ENCODE measurements around the gene BEX1. TPM values are rescaled to one million over a fixed set of nuclear protein-coding genes. Genes with fewer than 3 reads are reported as not detected.
A peak's percentile ranks its signal among the peaks of the same experiment; 100 is the strongest.
"Not testable (repeated sequence)": the region's sequence is repeated elsewhere in the genome, so short reads cannot be mapped to it uniquely, and the experiment has no call there.

The BEX1 gene
- 1 to 10 TPM in 2 of 4 donors, under 1 TPM in 1, not detected in 1; 0.69 to 2.2 (median 1.4) TPM for total RNA-seq

DNA sequence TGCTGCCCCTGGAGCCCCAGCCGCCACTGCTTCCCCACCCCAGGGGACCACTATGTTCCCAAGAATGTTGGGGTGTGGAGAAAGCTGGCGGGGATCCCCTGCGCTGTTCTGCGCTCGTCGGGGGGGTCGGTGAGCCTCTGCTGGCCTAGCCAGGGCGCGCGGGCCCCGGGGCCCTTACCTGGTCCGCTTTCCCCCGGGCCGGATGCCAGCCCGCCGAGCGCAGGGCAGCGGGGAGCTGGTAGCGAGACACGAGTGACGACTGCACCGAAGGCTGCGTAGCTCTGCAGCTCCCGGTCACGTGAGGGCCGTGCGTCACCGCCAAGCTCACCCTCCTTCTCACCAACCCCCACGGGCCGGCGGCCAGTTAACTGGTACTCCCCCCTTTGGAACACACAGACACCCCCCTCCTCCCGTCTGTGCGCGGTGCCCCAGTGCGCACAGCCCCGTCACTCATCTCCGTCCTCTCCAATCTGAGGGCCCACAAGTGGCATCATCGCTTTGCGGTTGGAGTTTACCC, at the start of gene BEX1:
BEX1 (minus strand) TSS at position 254 of the 517 bp plus-strand sequence. CDS start 897 bp downstream, outside the sequence.
- peak; percentile 44 for ATAC-seq (ENCODE audit: low FRiP score)
- no peak for TF ChIP-seq CTCF (IDR thresholded peaks at IDR 0.05)
- no peak for DNase-seq (ENCODE audit: low spot score)

DNA sequence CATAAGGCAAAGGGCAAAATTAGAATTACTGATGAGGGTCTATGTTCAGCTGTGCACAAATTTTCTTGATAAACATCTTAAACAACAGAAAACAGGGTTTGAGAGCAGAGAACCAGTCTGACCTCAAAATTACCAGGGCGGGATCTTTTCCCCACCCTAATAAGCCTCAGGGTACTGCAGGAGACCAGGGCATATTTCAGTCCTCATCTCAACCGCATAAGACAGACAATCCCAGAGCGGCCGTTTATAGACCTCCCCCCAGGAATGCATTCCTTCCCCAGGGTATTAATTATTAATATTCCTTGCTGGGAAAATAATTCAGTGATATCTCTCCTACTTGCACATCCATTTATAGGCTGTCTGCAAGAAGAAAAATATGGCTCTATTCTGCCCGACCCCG, 45.5 kb upstream of the BEX1 start:
- ATAC-seq (ENCODE audit: low FRiP score); DNase-seq (ENCODE audit: low spot score): not testable (repeated sequence)

DNA sequence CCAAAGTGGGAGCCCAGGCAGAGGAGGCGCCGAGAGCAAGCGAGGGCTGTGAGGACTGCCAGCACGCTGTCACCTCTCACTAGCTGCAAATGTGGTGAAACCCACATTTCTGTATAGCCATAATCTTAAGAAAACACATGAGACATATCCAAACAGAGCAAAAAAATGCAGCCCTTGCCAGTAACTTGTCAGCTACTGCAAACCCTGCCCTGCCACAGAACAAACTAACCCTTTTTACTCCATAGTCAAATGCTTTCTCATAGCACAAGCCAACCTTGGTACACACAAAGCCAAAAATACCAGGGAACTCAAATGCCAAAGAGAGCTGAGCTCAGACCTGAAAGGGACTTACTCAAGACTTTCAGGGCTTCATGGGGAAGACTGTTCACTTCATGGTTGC, 43.9 kb upstream of the BEX1 start:
- DNase-seq (ENCODE audit: low spot score) (no peak), ATAC-seq (ENCODE audit: low FRiP score) (no peak)
- TF ChIP-seq CTCF (IDR thresholded peaks at IDR 0.05): no peak

- DNase-seq (ENCODE audit: low spot score); ATAC-seq (ENCODE audit: low FRiP score): not testable (repeated sequence)
These were observed 43.3 kb upstream of the BEX1 start for GRCh38 chrX:103107227-103107737.

GRCh38 chrX:103104370-103104769, 40.4 kb upstream of the BEX1 start:
- not testable (repeated sequence) for DNase-seq (ENCODE audit: low spot score); ATAC-seq (ENCODE audit: low FRiP score)

- DNase-seq (ENCODE audit: low spot score); ATAC-seq (ENCODE audit: low FRiP score): not testable (repeated sequence)
These were observed 39.9 kb upstream of the BEX1 start for GRCh38 chrX:103103866-103104265.

DNA sequence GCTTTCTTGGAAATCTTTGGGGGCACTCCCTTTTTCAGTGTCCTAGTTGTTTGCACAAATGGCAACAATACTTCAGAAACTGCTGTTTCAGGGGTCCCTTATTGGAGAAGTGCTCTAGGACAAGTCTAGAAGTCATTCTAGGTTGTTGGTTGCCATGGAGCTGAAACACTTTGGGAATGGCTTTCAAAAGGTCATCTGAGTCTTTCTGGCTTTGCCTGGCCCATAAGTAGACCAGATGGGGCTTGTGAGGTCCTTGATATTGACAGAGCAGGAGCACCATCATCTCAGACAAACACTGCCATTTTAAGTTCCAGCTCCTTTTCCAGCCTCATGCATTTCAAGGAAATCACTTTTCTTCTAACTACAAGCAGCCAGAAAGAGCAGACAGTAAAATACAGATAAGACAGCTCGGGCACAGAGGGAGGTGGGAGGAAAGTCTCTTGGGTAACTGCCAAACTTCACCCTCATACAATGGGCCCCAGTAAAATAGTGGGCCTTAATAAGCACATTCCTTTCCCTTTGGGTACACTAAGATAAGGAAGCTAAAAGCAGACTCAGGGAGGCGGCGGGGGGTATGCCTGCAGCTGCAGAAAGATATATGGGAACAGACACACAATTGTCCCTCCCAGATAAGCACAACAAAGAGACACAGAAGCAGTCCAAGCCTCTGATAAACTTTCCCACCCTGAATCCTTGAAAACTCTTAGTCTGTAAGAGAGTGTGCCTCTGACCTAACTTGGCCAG, 37.5 kb upstream of the BEX1 start:
- ATAC-seq (ENCODE audit: low FRiP score) (no peak), DNase-seq (ENCODE audit: low spot score) (no peak)
- TF ChIP-seq CTCF (IDR thresholded peaks at IDR 0.05): no peak

DNA sequence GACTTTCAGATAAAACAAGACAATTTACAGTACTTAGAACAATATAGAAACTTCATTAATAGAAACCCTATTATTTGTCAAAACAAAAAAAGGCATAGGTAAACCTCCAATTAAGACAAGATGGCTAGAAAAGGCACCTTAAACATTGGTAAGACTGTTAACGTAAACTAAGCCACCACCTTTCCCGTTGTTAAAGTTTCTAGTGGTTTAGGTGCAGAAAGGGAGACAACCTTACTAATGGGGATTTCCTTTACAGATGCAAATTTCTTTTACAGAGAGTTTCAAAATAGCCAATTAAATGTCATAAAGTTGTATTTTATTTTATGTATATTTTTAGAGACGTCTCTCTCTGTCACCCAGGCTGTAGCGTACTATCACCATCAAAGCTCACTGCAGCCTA, 36.5 kb upstream of the BEX1 start:
- ATAC-seq (ENCODE audit: low FRiP score) (no peak), DNase-seq (ENCODE audit: low spot score) (no peak)

More for the DNA sequence above, 36.5 kb upstream of the BEX1 start:
- TF ChIP-seq CTCF (IDR thresholded peaks at IDR 0.05): no peak
